HG02973 (cell line): Measurements from ENCODE around the gene COG4.

ENCODE experiments used
- ATAC-seq: cut with Tn5 transposase; IDR thresholded peaks from one replicate; pipeline ENCODE4 v1.9.1; 2021; ENCODE audit warnings: moderate library complexity; ENCODE audit not compliant: unreplicated experiment

Gene COG4

GRCh38 chr16:70480127-70481105, 42.9 kb downstream of the COG4 start:
- no peak for ATAC-seq

GRCh38 chr16:70478912-70479341, 44.4 kb downstream of the COG4 start:
- ATAC-seq: no peak

GRCh38 chr16:70478169-70478568, 45.2 kb downstream of the COG4 start:
- no peak for ATAC-seq

DNA sequence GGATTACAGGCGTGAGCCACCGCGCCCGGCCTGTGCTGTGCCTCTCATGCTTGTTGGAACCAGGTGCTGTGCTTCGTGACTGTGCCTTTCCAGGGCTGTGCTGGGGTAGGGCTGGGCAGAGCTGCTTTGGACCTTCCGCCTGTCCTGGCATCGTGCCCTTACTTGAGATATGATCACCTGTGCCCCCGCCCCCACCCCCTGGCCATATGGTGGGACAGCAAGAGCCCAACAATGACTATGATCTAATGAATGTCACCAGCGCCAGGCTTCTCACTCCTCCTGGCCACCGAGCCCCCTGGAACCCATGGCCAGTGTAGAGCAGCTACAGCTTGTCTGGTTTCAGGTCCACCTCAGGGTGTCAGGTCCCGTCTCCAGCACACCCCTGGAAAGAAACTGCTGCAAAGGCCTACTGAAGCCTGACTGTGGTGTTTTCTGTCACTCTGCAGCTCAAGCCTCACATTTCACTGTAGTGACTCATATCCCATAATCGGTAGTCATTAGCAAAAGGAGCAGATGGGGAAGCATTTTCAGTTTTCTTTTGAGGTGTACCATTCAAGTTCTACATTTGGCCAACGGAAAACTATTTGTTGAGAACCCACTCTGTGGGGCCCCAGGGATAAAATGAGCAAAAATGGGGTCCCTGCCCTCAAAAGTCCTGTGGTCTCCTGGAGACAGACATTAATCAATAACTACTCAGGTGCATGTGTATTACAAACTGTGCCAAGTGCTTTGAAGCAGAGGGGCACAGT, 46.9 kb downstream of the COG4 start:
- peak; percentile 87 for ATAC-seq

- no peak for ATAC-seq
Observed at GRCh38 chr16:70475054-70475871, 48.1 kb downstream of the COG4 start.

- ATAC-seq: no peak
Observed at GRCh38 chr16:70474320-70475053, 48.9 kb downstream of the COG4 start.

DNA sequence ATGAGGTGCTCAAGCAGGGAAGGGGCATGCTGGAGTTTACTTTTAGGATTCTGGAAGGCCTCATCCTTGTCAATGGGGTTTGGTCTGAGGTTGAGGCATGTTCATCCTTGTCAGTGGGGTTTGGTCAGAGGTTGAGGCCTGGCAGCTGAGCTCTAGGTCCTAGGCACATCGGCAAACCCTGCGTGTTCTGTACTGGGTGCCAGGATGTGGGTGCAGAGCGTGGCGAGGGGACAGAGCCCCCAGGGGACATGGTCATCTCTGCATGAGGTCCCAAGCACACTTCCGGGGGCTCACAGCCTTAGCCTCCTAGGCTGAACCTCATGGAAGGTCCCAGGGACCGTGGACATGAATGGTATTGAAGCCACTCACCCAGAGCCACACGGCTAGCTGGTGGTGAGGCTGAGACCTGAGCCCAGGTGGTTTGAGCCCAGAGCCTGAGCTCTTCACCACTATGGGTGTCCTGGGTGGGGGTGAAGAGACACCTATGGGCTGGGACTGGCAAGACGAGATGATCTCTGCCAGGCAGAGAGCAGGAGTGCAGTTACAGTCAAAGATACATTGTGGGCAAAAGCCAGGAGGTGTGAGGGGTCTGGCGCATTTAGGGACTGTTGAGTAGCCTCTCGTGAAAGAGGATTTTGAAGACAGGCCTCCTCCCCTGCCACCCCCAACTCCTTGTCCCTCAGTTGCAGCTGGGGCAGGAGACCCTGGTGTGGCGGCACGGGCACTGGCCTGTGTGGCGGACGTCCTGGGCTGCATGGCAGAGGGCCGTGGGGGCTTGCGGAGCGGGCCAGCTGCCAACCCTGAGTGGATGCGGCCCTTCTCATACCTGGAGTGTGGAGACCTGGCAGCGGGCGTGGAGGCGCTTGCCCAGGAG, 49.7 kb downstream of the COG4 start:
- no peak for ATAC-seq

GRCh38 chr16:70472786-70473433, 50.4 kb downstream of the COG4 start:
- ATAC-seq: no peak

DNA sequence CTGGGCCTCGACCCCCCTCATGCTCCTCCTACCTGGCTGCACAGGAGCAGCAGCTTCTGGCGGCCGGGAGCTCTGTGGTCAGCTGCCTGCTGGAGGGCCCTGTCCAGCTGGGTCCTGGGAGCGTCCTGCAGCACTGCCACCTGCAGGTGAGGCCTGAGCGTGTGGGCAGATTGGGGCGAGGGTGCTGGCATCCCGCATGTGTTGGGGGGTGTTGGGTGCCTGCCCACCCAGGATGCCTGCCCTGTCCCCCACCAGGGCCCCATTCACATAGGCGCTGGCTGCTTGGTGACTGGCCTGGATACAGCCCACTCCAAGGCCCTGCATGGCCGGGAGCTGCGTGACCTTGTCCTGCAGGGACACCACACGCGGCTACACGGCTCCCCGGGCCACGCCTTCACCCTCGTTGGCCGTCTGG, 52.4 kb downstream of the COG4 start:
- no peak for ATAC-seq

DNA sequence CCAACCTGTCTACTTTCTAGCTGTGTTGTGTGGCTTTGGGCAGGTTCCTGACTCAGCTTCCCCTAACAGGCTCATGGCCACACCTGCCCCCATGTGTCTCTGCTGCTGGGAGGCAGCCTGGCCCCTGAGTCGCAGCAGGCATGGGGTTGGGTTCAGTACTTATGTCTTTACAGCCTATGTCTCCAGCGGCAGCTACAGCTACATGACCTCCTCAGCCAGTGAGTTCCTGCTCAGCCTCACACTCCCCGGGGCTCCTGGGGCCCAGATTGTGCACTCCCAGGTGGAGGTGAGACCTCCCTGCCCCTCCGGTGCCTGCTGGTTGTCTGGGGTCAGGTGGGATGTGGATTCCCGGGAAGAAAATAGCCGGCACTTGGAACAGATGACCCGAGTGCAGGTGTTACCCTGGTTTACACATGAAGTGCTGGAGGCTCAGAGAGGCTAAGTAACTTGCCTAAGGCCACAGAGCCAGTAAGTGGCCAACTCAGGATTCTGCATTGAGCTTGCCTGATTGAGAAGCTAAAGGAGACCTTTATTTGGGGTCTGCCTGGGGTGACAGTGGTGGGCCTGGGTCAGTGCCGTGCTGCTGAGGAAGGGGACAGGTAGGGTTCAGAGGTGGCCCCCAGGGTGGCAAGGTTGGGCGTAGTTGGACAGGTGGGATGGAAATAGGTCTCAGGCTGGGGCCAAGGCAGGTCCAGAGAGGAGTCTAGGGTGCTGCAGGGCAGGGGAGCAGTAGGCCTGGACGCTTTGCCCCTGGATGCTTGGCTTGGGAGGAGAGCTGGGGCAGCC, 53.0 kb downstream of the COG4 start:
- ATAC-seq: no peak

GRCh38 chr16:70468776-70469525, 54.4 kb downstream of the COG4 start:
- ATAC-seq: no peak

GRCh38 chr16:70467608-70468007, 55.7 kb downstream of the COG4 start:
- ATAC-seq: no peak

DNA sequence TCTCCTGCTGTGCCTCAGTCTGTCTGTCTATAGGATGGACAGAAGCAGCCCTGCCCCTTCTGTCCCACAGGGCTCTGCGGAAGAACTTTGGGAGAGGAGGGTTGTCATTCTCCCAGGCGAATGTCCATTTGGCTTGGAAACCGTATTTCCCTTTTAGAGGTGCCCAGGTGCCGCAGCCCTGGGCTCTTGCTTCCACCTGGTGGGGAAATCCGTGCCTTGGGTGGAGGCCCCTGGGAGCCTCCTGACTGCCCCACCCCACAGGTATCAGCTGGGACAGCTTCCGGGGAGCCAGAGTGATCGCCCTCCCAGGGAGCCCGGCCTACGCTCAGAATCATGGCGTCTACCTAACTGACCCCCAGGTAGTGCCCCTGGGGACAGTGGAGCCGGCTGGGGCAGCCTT, 56.2 kb downstream of the COG4 start:
- ATAC-seq: no peak

- no peak for ATAC-seq
Observed at GRCh38 chr16:70466805-70467076, 56.6 kb downstream of the COG4 start.

DNA sequence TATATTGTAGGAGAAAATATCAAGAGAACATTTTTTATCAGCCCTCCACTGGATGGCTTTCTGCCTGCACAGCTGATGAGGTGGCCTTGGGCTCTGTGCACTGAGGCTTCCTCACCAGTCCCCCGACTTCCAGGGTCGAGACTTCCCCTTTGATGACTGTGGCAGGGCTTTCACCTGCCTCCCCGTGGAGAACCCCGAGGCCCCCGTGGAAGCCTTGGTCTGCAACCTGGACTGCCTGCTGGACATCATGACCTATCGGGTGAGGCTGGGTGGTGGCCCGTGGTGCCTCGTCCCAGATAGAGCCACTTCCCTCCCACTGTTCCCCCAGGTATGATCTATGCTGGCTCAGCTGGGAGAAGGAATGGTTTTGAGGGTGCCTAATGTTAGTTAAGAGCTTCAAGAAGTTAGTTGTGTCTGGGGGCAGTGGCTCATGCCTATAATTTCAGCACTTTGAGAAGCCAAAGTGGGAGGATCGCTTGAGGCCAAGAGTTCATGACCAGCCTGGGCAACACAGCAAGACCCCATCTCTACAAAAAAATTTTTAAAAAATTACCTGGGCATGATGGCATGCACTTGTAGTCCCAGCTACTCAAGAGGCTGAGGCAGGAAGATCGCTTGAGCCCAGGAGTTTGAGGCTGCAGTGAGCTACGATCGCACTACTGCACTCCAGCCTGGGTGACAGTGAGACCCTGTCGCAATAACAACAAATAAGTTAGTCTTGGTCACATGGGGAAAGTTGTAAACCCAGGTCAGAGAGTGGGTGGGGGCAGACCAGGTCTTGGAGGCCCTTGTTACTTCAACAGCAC, 57.2 kb downstream of the COG4 start:
- no peak for ATAC-seq

- no peak for ATAC-seq
Observed at GRCh38 chr16:70463235-70463634, 60.1 kb downstream of the COG4 start.

DNA sequence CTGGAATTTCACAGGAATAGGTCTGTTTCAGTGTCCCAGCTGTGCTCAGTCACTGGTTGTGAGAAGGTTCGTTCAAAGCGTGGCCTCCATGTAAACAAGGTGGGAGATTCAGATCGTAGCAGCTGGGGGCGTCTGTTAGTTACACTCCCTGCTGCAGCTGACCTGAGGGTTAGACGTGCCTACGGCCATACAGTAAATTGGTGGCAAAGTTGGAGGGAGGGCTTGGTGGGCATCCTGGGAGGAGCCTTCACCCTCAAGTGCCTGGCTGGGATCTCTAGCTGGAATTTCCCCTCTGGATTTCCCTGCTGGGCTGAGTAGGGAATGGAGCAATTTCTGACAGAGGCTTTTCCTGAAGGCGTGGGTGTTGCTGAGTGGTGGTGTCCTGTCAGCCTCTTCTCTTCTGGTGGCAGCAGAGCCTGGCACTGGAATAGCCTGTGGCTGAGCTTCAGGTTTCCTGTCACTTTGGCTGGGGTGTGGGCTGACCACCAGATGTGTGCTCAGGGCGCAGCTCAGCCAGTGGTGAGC, 62.6 kb downstream of the COG4 start:
- ATAC-seq: no peak
